SK-MEL-5 (cell line): ENCODE measurements around the gene METTL2B. TPM values are rescaled to one million over a fixed set of nuclear protein-coding genes. Genes with fewer than 3 reads are reported as not detected.
A peak's percentile ranks its signal among the peaks of the same experiment; 100 is the strongest.
"Not testable (repeated sequence)": the region's sequence is repeated elsewhere in the genome, so short reads cannot be mapped to it uniquely, and the experiment has no call there.

Experiments used
- DNase-seq: peaks from one replicate; pipeline ENCODE4 v3.0.0-alpha.2; 2016; ENCODE audit warnings: low read depth, low spot score
- in situ Hi-C: cut with HindIII; loops from 2 replicates; pipeline ENCODE4 v1.10.0; 2016; ENCODE audit warnings: low sequenced_read_pairs, high pct_unique_total_duplicates, low pct_unique_long_range_greater_than_20kb
- total RNA-seq: library from RNA; depleted of rRNA; stranded (reverse); fragments of >200 nt; shearing (Covaris generic); gene quantifications from 2 replicates; pipeline ENCODE4 v1.2.3, GENCODE V29; 2014

The METTL2B gene
- total RNA-seq, 1 experiment from 2014 or later, result 55.7 TPM

DNA sequence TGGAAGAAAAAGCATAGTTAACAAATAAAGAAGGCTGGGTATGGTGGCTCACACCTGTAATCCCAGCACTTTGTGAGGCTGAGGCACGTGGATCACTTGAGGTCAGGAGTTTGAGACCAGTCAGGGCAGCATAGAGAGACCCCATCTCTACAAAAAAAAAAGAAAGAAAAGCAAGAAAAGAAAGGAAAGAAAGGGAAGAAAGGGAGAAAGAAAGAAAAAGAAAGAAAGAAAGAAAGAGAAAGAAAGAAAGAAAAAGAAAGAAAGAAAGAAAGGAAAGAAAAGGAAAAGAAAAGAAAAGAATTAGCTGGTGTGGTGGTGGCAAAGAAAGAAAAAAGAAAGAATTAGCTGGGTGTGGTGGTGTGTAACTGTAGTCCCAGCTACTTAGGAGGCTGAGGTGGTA, 24.0 kb upstream of the METTL2B start:
- in situ Hi-C loops, result no loop called here
- no peak for DNase-seq

DNA sequence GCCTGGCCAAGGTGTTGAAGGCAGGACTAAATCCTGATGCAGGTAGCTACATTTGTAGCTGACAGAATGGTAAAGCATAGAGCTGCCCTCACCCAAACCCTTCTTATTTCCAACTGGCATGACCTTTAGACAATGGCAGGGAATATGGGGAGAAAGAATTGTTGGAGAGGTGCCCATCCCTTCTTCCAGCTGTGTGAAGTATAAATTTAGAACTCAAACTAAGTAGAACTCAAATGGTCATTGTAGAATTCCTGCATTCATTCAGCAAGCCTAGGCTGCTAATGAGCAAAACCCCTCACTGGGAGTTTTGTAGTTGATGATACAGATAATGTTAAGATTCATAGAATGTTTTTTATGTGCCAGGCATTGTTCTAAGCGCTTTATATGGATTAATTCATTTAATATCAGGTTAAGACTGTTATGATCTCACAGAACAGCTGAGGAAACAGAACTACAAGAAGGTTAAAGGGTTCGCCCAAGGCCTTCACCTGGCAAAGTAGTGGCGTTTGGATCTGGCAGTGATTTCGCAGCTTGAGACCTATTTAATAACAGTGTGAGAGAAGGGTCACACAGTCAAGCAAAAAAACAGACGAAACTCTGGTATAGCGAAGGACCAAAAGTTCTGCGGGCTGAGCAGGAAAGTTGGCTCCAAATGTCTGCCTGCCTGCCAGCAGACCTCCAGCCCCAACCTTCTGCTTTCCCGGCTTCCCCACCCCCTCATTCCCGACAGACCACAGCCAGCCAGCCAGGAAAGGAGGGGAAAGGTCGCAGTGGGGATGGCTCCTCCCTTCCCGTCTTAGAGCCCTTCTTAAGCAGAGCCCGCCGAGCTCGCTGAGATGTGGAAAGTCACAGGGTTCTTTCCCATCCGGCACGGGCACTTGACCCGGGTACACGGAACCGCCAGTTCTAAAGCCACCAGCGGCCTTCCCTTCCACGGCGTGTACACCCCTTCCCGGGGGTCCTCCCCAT, 22.4 kb upstream of the METTL2B start:
- in situ Hi-C loops, result no loop called here
- DNase-seq, result no peak

DNA sequence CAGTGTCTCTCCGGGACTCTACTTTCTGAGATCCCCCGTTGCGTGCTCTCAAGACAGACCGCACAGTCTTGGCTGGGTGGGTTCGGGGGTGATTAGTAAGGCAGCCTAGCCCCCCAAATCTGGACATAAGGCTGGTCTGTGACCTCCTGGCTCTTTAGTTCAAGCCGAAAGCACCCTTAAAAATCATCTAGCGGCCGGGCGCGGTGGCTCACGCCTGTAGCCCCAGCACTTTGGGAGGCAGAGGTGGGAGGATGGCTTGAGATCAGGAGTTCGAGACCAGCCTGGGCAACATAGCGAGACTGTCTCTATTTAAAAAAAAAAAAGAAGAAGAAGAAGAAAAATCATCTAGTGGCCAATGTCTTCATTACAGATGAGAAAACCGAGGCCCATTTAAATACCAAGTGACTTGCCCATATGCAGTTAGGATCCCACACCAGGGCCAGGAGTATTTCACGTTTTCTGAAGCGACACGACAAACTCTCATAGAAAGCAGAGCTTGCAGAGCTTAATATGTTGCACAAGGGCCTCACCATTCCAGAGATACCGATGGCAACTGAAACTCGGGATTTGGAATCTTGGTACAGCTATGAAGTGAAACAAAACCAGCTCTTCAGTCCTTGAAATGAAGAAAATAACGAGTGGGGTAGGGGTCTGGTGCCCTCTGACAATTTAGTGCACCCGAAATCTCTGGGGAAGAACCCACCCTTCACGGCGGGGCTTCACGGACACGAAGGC, 21.6 kb upstream of the METTL2B start:
- peak; percentile 33 for DNase-seq
- in situ Hi-C loops, result no loop called here

DNA sequence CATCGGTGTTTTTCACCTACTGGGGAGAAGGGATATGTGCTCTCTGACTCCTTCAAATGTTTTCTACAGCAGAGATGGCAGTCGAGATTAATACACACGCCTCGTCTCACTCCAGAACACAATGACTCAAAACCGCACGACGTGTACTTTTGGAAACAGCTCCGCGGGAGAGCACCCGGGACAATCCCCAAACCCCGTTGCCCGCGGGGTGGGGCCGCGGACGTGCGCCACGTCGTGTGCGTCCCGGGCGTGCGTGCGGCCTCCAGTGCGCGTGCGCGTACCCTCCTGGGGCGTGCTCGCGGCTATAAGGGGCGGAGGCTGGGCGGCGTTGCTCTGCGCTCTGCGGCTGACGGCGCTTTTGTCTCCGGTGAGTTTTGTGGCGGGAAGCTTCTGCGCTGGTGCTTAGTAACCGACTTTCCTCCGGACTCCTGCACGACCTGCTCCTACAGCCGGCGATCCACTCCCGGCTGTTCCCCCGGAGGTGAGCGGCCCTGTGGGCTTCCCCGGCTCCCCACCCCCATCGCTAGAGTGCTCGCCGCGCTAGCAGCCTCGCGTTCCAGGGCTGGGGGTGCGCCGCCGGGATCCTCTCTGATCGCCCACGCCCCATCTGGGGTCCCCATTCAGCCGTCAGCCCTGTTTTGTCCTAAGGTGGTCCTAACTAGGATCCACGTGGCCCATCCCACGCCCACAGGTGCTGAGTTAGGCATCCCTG, 20.8 kb upstream of the METTL2B start, which contains the start of gene HILPDA:
Gene HILPDA, plus strand, starts transcription at position 336 of the 712 bp plus-strand sequence. CDS start 1,391 bp downstream, outside the sequence.
- in situ Hi-C loops, result no loop called here

DNA sequence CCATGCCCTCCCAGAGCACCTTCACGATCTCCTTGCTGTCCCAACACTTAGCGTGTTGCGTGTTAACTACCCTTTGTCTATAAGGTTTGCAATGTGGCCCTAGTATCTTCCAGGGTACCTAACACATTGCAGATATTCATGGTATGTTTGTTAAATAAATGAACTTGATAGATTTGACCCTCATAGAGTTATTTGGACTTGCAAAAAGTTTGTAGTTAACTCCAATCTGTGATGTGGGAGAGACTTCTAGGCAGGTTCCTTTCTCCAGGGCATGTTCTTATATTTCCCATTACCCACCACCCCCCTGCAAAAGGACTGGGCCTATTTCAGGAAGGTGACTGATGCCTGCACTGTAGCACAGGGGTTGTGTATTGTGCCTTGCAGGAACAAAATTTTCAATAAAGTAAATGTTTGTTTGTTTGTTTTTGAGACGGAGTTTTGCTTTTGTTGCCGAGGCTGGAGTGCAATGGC, 20.3 kb upstream of the METTL2B start:
- no peak for DNase-seq
- in situ Hi-C loops, result no loop called here

More for the DNA sequence above, 20.8 kb upstream of the METTL2B start, which contains the start of gene HILPDA:
- DNase-seq, result peak; percentile 92

DNA sequence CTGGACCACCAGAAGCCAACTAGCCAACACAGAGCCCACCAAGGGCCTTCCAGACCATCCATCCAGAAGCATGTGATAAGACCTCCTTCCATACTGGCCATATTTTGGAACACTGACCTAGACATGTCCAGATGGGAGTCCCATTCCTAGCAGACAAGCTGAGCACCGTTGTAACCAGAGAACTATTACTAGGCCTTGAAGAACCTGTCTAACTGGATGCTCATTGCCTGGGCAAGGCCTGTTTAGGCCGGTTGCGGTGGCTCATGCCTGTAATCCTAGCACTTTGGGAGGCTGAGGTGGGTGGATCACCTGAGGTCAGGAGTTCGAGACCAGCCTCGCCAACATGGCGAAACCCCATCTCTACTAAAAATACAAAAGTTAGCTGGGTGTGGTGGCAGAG, 19.2 kb upstream of the METTL2B start:
- in situ Hi-C loops, DNase-seq: not testable (repeated sequence)

DNA sequence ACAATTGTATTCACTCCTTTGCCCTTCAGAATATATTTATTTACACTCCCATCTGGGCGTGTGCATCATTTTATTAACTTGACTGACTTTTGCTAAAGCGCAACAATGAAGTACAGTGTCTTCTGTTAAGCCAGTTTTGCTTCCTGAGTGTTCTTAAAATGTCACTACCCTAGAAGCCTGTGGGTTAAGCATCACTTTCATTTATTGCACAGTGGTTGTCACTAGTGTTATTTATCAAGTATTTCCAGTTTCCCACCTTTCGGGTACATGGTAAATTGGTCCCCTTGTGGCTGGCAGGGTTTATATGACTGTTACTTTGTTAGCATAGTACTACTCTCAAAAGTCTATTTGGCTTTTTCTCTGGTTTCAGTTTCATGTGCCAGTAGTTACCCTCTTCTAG, 17.6 kb upstream of the METTL2B start:
- DNase-seq, result no peak
- in situ Hi-C loops, result no loop called here

DNA sequence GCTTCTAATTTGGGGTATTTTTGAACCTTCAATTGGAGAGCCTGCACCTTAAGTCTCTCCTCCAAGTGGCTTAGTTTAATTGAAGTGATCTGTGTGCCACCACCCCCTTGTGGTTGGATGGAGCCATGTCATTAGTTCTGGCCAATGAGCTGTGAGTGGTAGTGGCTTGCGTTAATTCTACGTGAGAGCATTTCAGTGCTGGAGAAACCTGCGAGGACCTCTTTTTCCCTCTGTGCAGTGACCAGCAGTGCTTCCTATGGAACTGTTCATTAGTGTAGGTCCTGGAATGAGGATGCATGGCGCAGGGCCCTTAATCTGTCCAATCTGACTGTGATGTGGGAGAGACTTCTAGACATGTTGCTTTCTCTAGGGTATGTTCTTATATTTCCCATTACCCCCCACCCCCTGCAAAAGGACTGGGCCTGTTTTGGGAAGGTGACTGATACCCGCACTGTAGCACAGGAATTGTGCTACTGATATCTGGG, 17.1 kb upstream of the METTL2B start:
- peak; percentile 90 for DNase-seq
- in situ Hi-C loops, result no loop called here

DNA sequence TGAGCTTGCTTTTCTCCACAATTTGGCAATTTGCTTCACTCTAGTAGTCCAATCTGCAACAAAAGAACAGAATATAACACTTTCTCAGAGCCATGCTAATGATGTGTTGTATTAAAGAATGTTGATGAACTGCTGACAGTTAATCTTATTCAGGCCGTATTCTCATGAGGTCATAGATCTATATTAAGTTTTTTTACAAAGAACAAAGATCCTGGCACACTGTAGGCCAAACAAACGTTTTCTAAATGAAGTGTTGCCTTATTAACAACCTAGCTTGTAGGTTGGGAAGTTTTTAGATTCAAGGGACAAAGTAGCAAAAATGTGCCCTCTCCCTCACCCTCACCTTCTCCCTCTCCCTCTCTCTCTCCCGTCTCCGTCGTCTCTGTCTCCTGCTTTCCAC, 14.1 kb upstream of the METTL2B start:
- in situ Hi-C loops, result no loop called here
- no peak for DNase-seq

DNA sequence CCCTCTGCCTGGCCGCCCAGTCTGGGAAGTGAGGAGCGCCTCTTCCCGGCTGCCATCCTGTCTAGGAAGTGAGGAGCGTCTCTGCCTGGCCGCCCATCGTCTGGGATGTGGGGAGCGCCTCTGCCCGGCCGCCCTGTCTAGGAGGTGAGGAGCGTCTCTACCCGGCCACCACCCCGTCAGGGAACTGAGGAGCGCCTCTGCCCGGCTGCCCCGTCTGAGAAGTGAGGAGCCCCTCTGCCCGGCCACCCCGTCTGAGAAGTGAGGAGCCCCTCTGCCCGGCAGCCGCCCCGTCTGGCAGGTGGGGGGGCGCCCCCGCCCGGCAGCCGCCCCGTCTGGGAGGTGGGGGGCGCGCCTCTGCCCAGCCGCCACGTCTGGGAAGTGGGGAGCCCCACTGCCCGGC, 13.2 kb upstream of the METTL2B start:
- DNase-seq, in situ Hi-C loops: not testable (repeated sequence)

DNA sequence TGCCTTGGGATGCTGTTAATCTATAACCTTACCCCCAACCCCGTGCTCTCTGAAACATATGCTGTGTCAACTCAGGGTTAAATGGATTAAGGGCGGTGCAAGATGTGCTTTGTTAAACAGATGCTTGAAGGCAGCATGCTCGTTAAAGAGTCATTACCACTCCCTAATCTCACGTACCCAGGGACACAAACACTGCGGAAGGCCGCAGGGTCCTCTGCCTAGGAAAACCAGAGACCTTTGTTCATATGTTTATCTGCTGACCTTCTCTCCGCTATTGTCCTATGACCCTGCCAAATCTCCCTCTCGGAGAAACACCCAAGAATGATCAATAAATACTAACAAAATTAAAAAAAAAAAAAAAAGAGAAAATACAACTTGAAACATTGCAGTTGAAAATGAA, 12.6 kb upstream of the METTL2B start:
- in situ Hi-C loops, DNase-seq: not testable (repeated sequence)

DNA sequence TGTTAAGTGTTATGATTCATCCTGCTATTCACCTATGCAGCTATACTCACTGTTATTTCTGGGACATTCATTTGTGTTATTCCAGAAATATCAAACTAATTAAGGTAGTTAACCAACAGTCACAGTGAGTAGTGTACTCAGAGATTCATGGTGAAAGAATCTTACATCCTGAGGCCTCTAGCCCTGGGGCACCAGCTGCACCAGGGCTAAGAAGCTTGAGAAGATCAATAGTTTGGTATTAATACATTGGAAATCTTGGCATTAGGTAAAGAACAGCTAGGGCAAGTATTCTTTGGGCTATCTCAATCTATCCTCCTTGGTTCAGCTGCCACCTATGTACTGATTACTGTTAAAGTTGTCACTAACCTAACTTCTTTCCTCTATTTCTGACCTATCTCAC, 9.7 kb upstream of the METTL2B start:
- in situ Hi-C loops, DNase-seq: not testable (repeated sequence)

DNA sequence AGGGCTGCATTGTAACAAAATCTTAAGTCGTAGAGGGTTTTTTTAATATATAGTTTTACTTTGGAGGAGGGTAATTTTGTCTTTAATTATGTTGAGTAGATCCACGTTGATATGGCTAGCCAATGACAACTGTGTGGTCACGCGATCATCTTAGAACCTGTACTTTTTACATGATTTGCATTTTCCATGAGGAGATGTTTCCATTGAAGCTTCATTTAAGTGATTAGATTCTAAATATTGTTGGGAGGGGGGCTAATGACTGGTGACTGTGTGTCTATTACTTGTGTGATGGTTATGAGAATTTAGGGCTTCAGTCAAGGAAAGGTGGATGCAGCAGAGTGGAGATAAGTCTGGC, 765 bp downstream of the METTL2B start:
- DNase-seq, in situ Hi-C loops: not testable (repeated sequence)

DNA sequence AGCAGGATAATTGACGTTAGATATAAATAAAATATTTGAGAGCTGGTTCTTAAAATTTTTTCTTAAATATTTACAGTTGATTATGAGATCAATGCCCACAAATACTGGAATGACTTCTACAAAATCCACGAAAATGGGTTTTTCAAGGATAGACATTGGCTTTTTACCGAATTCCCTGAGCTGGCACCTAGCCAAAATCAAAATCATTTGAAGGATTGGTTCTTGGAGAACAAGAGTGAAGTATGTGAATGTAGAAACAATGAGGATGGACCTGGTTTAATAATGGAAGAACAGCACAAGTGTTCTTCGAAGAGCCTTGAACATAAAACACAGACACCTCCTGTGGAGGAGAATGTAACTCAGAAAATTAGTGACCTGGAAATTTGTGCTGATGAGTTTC, 2.5 kb downstream of the METTL2B start:
- in situ Hi-C loops, result not testable (repeated sequence)

DNA sequence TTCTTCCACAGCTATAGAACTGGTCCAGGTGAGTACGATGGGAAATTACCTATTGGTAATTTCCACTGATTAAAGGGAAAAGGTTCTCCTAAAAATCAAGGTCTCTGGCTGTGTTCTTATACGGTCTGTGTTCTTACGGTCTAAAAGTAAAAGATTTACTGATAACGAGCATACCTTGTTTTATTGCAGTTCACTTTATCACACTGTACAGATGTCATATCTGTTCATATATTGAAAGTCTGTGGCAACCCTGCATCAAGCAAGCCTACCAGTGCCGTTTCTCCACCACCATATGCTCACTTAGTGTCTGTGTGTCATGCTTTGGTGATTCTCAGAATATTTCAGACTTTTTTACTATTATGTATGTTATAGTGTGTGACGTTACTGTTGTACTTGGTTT, 11.6 kb downstream of the METTL2B start:
- in situ Hi-C loops, DNase-seq: not testable (repeated sequence)

More for the DNA sequence above, 2.5 kb downstream of the METTL2B start:
- DNase-seq, result not testable (repeated sequence)

DNA sequence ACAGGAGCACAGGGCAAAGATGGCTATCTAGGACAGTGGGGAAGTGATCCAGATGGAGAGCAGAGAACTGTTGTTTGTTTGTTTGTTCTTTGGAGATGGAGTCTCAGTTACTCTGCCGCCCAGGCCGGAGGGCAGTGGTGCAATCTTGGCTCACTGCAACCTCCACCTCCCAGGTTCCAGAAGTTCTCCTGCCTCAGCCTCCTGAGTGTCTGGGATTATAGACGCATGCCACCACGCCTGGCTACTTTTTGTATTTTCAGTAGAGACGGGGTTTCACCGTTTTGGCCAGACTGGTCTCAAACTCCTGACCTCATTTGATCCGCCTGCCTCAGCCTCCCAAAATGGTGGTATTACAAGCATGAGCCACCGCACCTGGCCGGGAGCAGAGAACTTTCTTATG, 20.9 kb downstream of the METTL2B start:
- in situ Hi-C loops, result no loop called here
- DNase-seq, result no peak

DNA sequence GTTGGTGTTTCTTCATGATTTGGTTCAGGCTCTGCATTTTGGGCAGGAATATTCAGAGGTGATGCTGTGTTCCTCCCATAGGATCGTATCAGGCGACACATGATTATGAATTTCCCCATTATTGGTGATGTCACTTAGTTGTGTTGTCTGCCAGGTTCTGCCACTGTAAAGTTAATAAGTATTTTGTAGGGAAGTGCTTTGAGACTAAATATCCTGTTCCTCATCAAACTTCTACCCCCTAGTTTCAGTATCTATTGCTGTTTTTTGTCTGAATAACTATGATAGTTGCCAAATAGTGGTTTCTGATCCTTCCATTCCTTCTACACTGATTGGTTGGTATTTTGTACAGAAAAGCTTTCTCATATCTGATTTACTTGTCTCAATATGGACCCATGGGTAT, 28.9 kb downstream of the METTL2B start:
- DNase-seq, in situ Hi-C loops: not testable (repeated sequence)
